ENCODE data around the gene BMP7.

Gene BMP7

DNA sequence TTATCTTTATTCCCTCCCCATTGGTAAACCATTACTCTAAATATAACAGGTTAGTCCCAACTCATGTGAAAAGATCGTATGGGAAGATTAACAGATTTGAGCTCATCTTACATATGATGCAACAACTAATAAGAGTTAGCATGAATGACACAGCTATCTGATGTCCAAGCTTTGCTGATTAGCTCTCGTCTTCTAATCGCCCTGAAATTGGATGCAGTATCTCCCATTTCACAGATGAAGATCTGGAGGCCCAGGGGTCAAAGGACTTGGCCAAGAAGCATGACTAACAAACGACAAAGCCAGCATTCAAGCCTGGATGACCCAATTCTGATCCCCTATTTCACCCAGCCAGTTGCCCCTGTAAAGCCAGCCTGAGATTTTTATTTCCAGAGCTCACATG, 8.4 kb upstream of the BMP7 start:
- TF ChIP-seq, protein P1, sequence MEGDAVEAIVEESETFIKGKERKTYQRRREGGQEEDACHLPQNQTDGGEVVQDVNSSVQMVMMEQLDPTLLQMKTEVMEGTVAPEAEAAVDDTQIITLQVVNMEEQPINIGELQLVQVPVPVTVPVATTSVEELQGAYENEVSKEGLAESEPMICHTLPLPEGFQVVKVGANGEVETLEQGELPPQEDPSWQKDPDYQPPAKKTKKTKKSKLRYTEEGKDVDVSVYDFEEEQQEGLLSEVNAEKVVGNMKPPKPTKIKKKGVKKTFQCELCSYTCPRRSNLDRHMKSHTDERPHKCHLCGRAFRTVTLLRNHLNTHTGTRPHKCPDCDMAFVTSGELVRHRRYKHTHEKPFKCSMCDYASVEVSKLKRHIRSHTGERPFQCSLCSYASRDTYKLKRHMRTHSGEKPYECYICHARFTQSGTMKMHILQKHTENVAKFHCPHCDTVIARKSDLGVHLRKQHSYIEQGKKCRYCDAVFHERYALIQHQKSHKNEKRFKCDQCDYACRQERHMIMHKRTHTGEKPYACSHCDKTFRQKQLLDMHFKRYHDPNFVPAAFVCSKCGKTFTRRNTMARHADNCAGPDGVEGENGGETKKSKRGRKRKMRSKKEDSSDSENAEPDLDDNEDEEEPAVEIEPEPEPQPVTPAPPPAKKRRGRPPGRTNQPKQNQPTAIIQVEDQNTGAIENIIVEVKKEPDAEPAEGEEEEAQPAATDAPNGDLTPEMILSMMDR (IDR thresholded peaks at IDR 0.05; ENCODE audit: low read depth, low read length, missing control alignments) = no peak
- DNase-seq (ENCODE audit: low read depth) = no peak
- no peak overlapping the region for H3K4me3 ChIP-seq (ENCODE audit: low read depth, low read length)

DNA sequence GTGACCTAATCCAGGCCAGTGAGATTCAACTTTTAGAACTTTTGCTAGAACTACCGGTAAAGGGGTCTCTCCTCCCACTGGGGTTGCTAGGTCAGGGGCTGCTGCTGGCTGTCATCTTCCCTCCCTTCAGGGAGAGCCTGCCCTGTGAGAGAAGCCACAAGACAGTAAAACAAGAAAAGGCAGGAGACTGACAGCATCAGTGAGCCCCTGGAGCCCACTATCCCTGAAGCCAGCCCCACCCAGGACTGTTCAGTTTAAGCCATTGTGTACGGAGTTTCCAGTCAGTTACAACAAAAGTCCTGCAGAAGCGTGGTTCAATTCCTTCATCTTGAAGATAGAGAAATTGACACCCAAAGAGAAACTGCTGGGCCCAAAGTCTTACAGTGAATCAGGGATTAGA, 7.9 kb upstream of the BMP7 start:
- no peak for DNase-seq (ENCODE audit: low read depth)
- TF ChIP-seq, protein P1 (IDR thresholded peaks at IDR 0.05; ENCODE audit: low read depth, low read length, missing control alignments) = no peak
- H3K4me3 ChIP-seq (ENCODE audit: low read depth, low read length) = no peak overlapping the region

DNA sequence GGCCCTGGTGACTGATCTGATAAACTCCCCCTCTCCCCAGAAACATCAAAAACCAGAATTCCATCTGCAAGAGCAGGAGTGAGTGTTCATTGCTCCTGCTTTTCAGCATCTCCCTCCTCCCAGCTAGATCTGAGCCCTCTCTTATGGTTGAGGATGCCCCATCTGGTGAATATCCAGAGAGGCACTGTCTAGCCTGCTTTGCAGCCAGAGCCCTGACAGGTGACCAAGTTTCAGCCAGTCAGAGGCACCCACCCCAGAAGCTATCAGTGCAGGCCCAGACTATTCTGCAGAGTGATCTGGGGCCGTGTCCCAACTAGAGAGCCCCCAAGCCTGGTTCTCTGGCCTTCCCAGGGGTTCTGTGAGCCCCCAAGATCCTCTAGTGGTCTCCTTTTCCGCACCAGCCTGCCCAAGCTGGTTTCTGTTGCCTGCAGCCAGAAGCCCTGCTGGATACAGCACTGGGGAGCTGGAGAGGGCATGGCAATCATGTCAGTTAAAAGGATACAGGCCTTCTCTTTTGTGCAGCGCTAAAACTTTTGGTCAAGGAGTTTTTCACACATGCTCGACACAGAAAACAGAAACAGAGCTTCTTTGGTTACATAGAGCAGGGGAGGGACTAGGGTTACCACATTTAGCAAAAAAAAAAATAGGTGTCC, 6.6 kb upstream of the BMP7 start:
- TF ChIP-seq, protein P1 (IDR thresholded peaks at IDR 0.05; ENCODE audit: low read depth, low read length, missing control alignments) = no peak
- no peak overlapping the region for H3K4me3 ChIP-seq (ENCODE audit: low read depth, low read length)
- DNase-seq (ENCODE audit: low read depth) = no peak

DNA sequence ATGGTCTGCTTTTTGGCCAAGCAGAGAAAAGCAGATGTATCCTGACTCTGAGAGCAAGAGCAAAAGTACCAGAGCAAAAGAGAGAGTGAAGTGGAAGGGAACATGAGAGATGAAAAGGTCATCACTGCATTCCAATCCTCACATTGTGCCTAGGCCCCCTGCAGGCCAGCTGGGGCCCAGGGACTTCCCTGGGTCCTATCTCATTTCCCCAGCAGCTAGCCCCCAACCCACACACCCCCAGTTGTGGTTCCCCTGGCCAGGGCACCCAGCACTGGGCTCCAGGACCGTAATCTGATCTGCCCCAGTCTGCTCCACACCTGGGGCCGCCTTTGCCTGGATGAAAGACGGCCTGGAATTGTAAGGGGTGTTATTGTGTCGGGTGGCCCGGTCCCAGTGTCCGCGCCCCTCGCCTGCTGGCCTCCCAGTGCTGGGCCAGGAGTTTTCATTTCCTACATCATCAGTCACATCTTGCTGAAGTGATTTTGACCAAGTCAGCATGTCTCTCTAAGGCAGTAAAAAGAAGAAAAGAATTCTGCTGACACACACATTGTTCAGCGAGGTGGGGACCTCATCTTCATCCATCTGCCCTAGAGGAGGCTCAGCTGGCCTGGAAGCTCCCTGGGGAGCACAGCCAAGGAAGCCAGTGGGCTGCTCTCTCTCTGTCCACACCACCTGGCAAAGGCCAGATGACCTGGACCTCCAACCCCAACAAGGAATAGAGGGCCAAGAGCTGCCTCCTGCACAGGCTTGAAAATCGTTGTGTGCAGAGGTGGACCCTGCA, 4.0 kb upstream of the BMP7 start:
- H3K4me3 ChIP-seq (ENCODE audit: low read depth, low read length) = no peak overlapping the region
- TF ChIP-seq, protein P1 (IDR thresholded peaks at IDR 0.05; ENCODE audit: low read depth, low read length, missing control alignments) = no peak
- DNase-seq (ENCODE audit: low read depth) = no peak

DNA sequence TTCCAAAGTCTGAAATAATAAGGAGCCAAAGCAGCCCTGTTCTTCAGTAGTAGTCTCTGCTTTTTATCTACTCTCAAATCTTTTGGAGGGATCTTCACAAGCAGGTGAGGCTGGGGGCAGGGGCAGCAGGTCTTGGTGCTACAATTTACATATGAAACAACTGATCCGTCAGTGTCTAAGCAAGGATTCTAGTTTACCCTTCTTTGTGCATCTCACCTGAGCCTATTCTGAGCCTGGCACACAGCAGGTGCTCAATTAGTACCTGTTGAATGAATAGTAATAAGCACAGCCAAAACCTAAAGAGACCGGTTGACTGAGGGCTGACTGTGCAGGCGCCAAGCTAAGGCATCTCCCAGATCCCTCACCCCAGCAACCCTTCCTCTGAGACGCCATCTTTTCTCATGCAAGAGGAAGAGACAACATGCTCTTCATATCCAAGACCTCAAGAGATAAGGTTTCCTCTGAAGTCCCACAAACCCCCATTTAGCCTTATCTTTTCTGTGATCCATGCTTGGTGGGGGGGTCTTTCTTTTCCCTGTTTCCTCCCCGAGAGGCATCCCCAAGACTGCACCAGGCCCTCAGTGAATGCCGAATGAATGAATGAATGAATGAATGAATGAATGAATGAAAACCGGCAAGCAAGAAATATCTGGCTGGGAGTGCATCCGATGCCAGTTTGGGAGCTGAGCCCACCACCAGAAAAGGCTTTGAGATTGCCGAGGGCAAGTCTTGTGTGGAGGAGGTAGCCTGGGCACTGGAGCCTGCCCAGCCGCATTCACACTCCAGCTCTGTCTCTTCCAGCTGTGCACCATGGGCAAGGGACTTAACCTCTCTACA, 2.9 kb upstream of the BMP7 start:
- no peak for DNase-seq (ENCODE audit: low read depth)
- TF ChIP-seq, protein P1 (IDR thresholded peaks at IDR 0.05; ENCODE audit: low read depth, low read length, missing control alignments) = no peak
- no peak overlapping the region for H3K4me3 ChIP-seq (ENCODE audit: low read depth, low read length)

DNA sequence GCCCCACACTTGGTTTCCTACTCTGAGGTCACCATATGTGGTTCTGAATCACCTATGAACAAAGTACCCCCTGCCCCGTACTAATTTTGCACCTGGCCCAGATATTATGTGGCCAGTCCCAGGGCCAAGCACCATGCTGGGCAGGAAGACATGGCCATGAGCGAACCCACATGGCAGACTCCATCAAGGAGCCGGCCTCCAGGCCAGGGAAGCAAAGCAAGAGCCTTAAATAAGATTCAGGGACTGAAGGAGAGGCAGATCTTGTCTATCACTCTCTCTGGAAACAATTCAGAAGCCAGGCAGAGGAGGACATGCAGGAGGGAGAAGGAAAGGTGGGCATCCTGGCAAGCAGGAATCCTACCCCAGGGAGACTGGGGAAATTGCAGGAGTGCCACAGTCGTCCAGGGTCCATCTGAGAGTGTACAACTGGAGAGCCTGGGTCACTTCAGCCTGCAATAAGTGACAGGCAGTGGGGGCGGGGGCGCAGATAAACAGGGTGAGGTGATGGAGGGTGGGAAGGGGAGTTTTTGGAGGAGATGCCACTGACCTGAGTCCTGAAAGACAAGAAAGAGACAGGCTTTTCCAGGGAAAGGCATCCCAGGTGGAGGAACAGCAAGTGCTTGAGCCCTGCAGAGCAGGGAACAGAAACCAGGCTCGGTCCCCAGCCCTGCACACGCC, 2.1 kb upstream of the BMP7 start:
- H3K4me3 ChIP-seq (ENCODE audit: low read depth, low read length) = no peak overlapping the region
- TF ChIP-seq, protein P1 (IDR thresholded peaks at IDR 0.05; ENCODE audit: low read depth, low read length, missing control alignments) = no peak
- DNase-seq (ENCODE audit: low read depth) = no peak
